Suprapubic skin (tissue), 3 donors: ENCODE data around the gene CLIP2.

Experiments
- EP300 ChIP-seq: sonication (generic); formaldehyde crosslinking; IDR thresholded peaks from one replicate; pipeline ENCODE4 v1.6.1; 2017; ENCODE audit warnings: antibody characterized with exemption
- POLR2A ChIP-seq, 2 donors: fragments of 450-650 bp; IDR thresholded peaks; one replicate each; pipeline ENCODE4 v1.6.1; 2017; ENCODE audit warnings: antibody characterized with exemption in 2 of 2, mild to moderate bottlenecking in 2 of 2, moderate library complexity in 2 of 2
- TF ChIP-seq, protein P1 (sequence below), 2 donors: fragments of 200-600 bp in 1 of 2; fragments of 450-650 bp in 1 of 2; sonication (generic) in 1 of 2; IDR thresholded peaks; one replicate each; pipeline ENCODE4 v1.5.1; 2016 to 2019; ENCODE audit warnings: antibody characterized with exemption in 2 of 2, mild to moderate bottlenecking in 1 of 2, moderate library complexity in 1 of 2

GRCh38 chr7:74324531-74325209 lies 35.5 kb downstream of the CLIP2 start:
- TF ChIP-seq, protein P1, sequence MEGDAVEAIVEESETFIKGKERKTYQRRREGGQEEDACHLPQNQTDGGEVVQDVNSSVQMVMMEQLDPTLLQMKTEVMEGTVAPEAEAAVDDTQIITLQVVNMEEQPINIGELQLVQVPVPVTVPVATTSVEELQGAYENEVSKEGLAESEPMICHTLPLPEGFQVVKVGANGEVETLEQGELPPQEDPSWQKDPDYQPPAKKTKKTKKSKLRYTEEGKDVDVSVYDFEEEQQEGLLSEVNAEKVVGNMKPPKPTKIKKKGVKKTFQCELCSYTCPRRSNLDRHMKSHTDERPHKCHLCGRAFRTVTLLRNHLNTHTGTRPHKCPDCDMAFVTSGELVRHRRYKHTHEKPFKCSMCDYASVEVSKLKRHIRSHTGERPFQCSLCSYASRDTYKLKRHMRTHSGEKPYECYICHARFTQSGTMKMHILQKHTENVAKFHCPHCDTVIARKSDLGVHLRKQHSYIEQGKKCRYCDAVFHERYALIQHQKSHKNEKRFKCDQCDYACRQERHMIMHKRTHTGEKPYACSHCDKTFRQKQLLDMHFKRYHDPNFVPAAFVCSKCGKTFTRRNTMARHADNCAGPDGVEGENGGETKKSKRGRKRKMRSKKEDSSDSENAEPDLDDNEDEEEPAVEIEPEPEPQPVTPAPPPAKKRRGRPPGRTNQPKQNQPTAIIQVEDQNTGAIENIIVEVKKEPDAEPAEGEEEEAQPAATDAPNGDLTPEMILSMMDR (IDR thresholded peaks at IDR 0.05), result no peak
- TF ChIP-seq POLR2A (IDR thresholded peaks at IDR 0.05) (no peak), EP300 (no peak)
